ENCODE data around the gene CCNO. TPM values are rescaled to one million over a fixed set of nuclear protein-coding genes. Genes with fewer than 3 reads are reported as not detected.

CCNO gene
- polyA plus RNA-seq, 4 donors: 0.49 TPM; not detected in 3

- Histone ChIP-seq H3K9me3 (ENCODE audit: control insufficient read depth in 2 of 2, insufficient read depth in 1 of 2, low read depth in 1 of 2, low read length in 1 of 2) (no peaks in the 10 kb centered on the region), H3K4me1 (ENCODE audit: control insufficient read depth in 3 of 3, insufficient read depth in 2 of 3, low read depth in 1 of 3, low read length in 2 of 3) (peaks cover 0 to 15% (median 3%) of the 10 kb centered on the region in 3 donors), H3K27ac (ENCODE audit: low read depth in 1 of 3, low read length in 2 of 3) (no peak overlapping the region), H3K4me3 (ENCODE audit: low read depth in 1 of 3, low read length in 3 of 3) (peak overlapping the region in 1 of 3 donors; percentile 53), H3K27me3 (ENCODE audit: control insufficient read depth in 3 of 3, insufficient read depth in 3 of 3, low read length in 3 of 3) (peaks cover 16 to 100% (median 72%) of the 10 kb centered on the region in 3 donors), H3K36me3 (ENCODE audit: control insufficient read depth in 3 of 3, insufficient read depth in 2 of 3, low read depth in 1 of 3, low read length in 3 of 3) (no peaks in the 10 kb centered on the region)
- FAIRE-seq: no peak
- DNase-seq: peak in 1 of 2 donors; percentile 67
- 5 to 9% (median 5%) methylated on average over 36 to 54 of the region's 54 CpGs for WGBS, 3 donors
Observed at GRCh38 chr5:55226027-55226933, 7.1 kb downstream of the CCNO start.

- Histone ChIP-seq H3K36me3 (ENCODE audit: control insufficient read depth in 3 of 3, insufficient read depth in 2 of 3, low read depth in 1 of 3, low read length in 3 of 3) (no peaks in the 10 kb centered on the region), H3K27ac (ENCODE audit: low read depth in 1 of 3, low read length in 2 of 3) (no peak overlapping the region), H3K4me3 (ENCODE audit: low read depth in 1 of 3, low read length in 3 of 3) (no peak overlapping the region), H3K9me3 (ENCODE audit: control insufficient read depth in 2 of 2, insufficient read depth in 1 of 2, low read depth in 1 of 2, low read length in 1 of 2) (no peaks in the 10 kb centered on the region), H3K4me1 (ENCODE audit: control insufficient read depth in 3 of 3, insufficient read depth in 2 of 3, low read depth in 1 of 3, low read length in 2 of 3) (peaks cover 0 to 20% (median 10%) of the 10 kb centered on the region in 3 donors), H3K27me3 (ENCODE audit: control insufficient read depth in 3 of 3, insufficient read depth in 3 of 3, low read length in 3 of 3) (peaks cover 16 to 100% (median 72%) of the 10 kb centered on the region in 3 donors)
- FAIRE-seq (no peak), DNase-seq (no peak)
Observed at GRCh38 chr5:55225346-55225745, 8.1 kb downstream of the CCNO start.

GRCh38 chr5:55223812-55224240 is 9.6 kb downstream of the CCNO start:
- no peak for FAIRE-seq
- H3K27me3 ChIP-seq (ENCODE audit: control insufficient read depth in 3 of 3, insufficient read depth in 3 of 3, low read length in 3 of 3): peaks cover 16 to 91% (median 66%) of the 10 kb centered on the region in 3 donors

GRCh38 chr5:55222985-55223811 is 10.2 kb downstream of the CCNO start:
- Histone ChIP-seq H3K4me3 (ENCODE audit: low read depth in 1 of 3, low read length in 3 of 3) (no peak overlapping the region), H3K27ac (ENCODE audit: low read depth in 1 of 3, low read length in 2 of 3) (no peak overlapping the region), H3K9me3 (ENCODE audit: control insufficient read depth in 2 of 2, insufficient read depth in 1 of 2, low read depth in 1 of 2, low read length in 1 of 2) (no peaks in the 10 kb centered on the region), H3K27me3 (ENCODE audit: control insufficient read depth in 3 of 3, insufficient read depth in 3 of 3, low read length in 3 of 3) (peaks cover 13 to 85% (median 60%) of the 10 kb centered on the region in 3 donors), H3K36me3 (ENCODE audit: control insufficient read depth in 3 of 3, insufficient read depth in 2 of 3, low read depth in 1 of 3, low read length in 3 of 3) (no peaks in the 10 kb centered on the region), H3K4me1 (ENCODE audit: control insufficient read depth in 3 of 3, insufficient read depth in 2 of 3, low read depth in 1 of 3, low read length in 2 of 3) (peaks cover 0 to 26% (median 10%) of the 10 kb centered on the region in 3 donors)
- peak in 1 of 2 donors; percentile 60 for DNase-seq
- WGBS, 3 donors: 8 to 16% (median 13%) methylated on average over 57 to 61 of the region's 61 CpGs
- FAIRE-seq: no peak

More at GRCh38 chr5:55223812-55224240, 9.6 kb downstream of the CCNO start:
- peak in 1 of 2 donors; percentile 24 for DNase-seq
- no peak overlapping the region for H3K4me3 ChIP-seq (ENCODE audit: low read depth in 1 of 3, low read length in 3 of 3)
- H3K36me3 ChIP-seq (ENCODE audit: control insufficient read depth in 3 of 3, insufficient read depth in 2 of 3, low read depth in 1 of 3, low read length in 3 of 3): no peaks in the 10 kb centered on the region
- 42 to 53% (median 52%) methylated on average over 7 of the region's 7 CpGs for WGBS, 3 donors
- H3K27ac ChIP-seq (ENCODE audit: low read depth in 1 of 3, low read length in 2 of 3): no peak overlapping the region
- no peaks in the 10 kb centered on the region for H3K9me3 ChIP-seq (ENCODE audit: control insufficient read depth in 2 of 2, insufficient read depth in 1 of 2, low read depth in 1 of 2, low read length in 1 of 2)
- H3K4me1 ChIP-seq (ENCODE audit: control insufficient read depth in 3 of 3, insufficient read depth in 2 of 3, low read depth in 1 of 3, low read length in 2 of 3): peaks cover 0 to 25% (median 10%) of the 10 kb centered on the region in 3 donors

DNA sequence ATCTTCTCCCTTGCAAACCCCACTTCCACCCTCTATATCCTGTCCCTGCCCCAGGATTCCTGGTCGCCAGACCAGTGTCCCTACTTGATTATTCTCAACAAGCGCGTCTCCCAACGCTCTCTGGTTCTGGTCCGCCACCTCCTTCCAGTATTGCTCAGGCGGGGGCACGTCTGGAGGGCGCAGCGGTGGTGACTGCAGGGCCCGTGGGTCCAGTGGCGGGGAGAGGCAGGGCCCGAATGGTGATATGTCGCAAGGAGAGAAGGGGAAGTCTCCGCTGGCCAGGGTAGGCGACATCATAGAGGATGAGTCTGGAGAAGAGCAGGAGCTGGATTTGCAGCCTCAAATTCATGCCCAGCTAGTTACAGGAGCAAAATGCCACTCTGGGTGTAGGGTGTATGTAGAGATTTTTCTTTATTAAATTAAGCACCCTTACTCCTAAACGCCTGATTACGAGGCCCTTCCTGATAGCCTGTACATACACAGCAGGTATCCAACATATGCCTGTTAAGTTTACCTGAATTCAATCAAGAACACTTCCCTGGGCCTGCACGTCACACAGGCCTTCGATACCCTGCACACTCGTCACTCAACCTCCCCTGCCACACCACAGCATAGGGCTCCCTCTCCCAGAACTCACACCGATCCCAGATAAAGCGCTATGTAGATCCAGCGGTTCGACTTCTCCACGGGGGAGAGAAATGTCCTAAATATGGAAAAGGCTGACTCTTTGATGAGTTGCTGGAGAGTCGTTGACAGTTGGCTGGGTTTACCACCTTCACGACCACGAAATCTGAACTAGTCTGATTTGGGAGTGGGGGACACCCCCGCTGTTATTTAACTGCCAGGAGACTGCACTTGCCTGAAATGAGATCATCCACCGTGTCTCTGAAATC is 11.1 kb downstream of the CCNO start:
- peaks cover 13 to 76% (median 59%) of the 10 kb centered on the region in 3 donors for H3K27me3 ChIP-seq (ENCODE audit: control insufficient read depth in 3 of 3, insufficient read depth in 3 of 3, low read length in 3 of 3)
- no peak overlapping the region for H3K27ac ChIP-seq (ENCODE audit: low read depth in 1 of 3, low read length in 2 of 3)
- H3K9me3 ChIP-seq (ENCODE audit: control insufficient read depth in 2 of 2, insufficient read depth in 1 of 2, low read depth in 1 of 2, low read length in 1 of 2): peaks cover 0 to 3% of the 10 kb centered on the region in 2 donors
- H3K4me1 ChIP-seq (ENCODE audit: control insufficient read depth in 3 of 3, insufficient read depth in 2 of 3, low read depth in 1 of 3, low read length in 2 of 3): peaks cover 0 to 25% (median 10%) of the 10 kb centered on the region in 3 donors
- no peak overlapping the region for H3K4me3 ChIP-seq (ENCODE audit: low read depth in 1 of 3, low read length in 3 of 3)
- WGBS, 3 donors: 17 to 35% (median 28%) methylated on average over 30 of the region's 30 CpGs
- peak in 1 of 2 donors; percentile 44 for DNase-seq
- no peaks in the 10 kb centered on the region for H3K36me3 ChIP-seq (ENCODE audit: control insufficient read depth in 3 of 3, insufficient read depth in 2 of 3, low read depth in 1 of 3, low read length in 3 of 3)
- no peak for FAIRE-seq

- peaks cover 7 to 59% (median 50%) of the 10 kb centered on the region in 3 donors for H3K27me3 ChIP-seq (ENCODE audit: control insufficient read depth in 3 of 3, insufficient read depth in 3 of 3, low read length in 3 of 3)
- WGBS, 3 donors: 4 to 9% (median 7%) methylated on average over 59 to 62 of the region's 62 CpGs
- peak overlapping the region in 2 of 3 donors; percentile 24 for H3K4me3 ChIP-seq (ENCODE audit: low read depth in 1 of 3, low read length in 3 of 3)
Observed at GRCh38 chr5:55220433-55221185, 12.8 kb downstream of the CCNO start.

GRCh38 chr5:55219770-55220169 is 13.6 kb downstream of the CCNO start:
- H3K27me3 ChIP-seq (ENCODE audit: control insufficient read depth in 3 of 3, insufficient read depth in 3 of 3, low read length in 3 of 3): peaks cover 7 to 51% (median 43%) of the 10 kb centered on the region in 3 donors
- H3K4me3 ChIP-seq (ENCODE audit: low read depth in 1 of 3, low read length in 3 of 3): no peak overlapping the region
- peaks cover 0 to 23% (median 7%) of the 10 kb centered on the region in 3 donors for H3K4me1 ChIP-seq (ENCODE audit: control insufficient read depth in 3 of 3, insufficient read depth in 2 of 3, low read depth in 1 of 3, low read length in 2 of 3)
- H3K9me3 ChIP-seq (ENCODE audit: control insufficient read depth in 2 of 2, insufficient read depth in 1 of 2, low read depth in 1 of 2, low read length in 1 of 2): peaks cover 0 to 3% of the 10 kb centered on the region in 2 donors
- H3K36me3 ChIP-seq (ENCODE audit: control insufficient read depth in 3 of 3, insufficient read depth in 2 of 3, low read depth in 1 of 3, low read length in 3 of 3): no peaks in the 10 kb centered on the region
- FAIRE-seq (no peak), DNase-seq (no peak)
- 78 to 87% (median 87%) methylated on average over 3 of the region's 3 CpGs for WGBS, 3 donors
- no peak overlapping the region for H3K27ac ChIP-seq (ENCODE audit: low read depth in 1 of 3, low read length in 2 of 3)

More at GRCh38 chr5:55220433-55221185, 12.8 kb downstream of the CCNO start:
- H3K4me1 ChIP-seq (ENCODE audit: control insufficient read depth in 3 of 3, insufficient read depth in 2 of 3, low read depth in 1 of 3, low read length in 2 of 3): peaks cover 0 to 23% (median 7%) of the 10 kb centered on the region in 3 donors
- DNase-seq (peak in 1 of 2 donors; percentile 70), FAIRE-seq (no peak)
- H3K36me3 ChIP-seq (ENCODE audit: control insufficient read depth in 3 of 3, insufficient read depth in 2 of 3, low read depth in 1 of 3, low read length in 3 of 3): no peaks in the 10 kb centered on the region
- H3K27ac ChIP-seq (ENCODE audit: low read depth in 1 of 3, low read length in 2 of 3): no peak overlapping the region
- peaks cover 0 to 3% of the 10 kb centered on the region in 2 donors for H3K9me3 ChIP-seq (ENCODE audit: control insufficient read depth in 2 of 2, insufficient read depth in 1 of 2, low read depth in 1 of 2, low read length in 1 of 2)
